Stimulated activated CD8-positive, alpha-beta memory T cell treated with anti-CD3 and anti-CD28 coated beads, Interleukin-4, amount 100 ng/mL, for 1 hour (primary cell): ENCODE results near the gene E2F2.

ENCODE experiments used
- DNase-seq, 2 donors: peaks; one replicate each; pipeline ENCODE4 v3.0.0-alpha.2; 2020; ENCODE audit warnings: low read depth in 2 of 2, low spot score in 1 of 2

E2F2 gene

DNA sequence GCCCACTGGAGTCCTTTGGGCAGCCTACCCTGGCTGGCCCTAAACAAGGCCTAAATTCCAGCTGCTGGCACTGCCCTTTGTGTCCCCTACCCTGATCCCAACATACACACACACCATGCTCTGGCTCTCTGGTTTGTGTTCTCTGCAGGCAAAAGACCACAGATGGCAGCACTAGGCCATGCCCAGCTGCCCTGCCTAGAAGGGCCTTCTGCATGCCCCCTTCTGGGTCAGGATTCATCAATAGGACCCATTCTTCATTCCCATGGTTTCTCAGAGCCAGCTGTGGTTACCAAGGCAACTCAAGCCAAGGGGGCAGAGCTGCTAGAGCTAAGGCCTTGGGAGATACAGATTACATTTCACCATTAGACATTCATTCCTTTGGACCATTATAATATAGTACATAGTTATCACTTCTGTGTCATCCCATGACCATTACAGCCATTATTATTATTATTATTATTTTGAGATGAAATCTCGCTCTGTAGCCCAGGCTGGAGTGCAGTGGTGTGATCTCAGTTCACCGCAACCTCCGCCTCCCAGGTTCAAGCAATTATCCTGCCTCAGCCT lies 64.5 kb downstream of the E2F2 start:
- DNase-seq: no peak

DNA sequence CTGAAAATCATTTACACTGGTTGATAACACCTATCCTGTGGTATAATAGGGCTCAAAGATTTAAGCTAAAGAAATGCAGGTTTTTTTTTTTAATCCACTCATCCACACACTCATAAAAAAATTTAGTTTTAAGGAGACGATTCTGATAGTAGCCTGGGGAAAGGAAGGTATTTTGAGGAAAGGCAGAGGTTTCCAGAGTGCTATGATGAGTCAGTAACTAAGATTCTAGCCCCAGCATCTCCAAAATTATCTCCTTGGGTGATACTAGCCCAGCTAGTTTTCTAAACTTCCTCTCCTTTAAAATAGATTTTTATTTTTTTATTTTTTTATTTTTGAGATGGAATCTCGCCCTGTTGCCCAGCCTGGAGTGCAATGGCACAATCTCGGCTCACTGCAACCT lies 67.7 kb downstream of the E2F2 start:
- DNase-seq: no peak

DNA sequence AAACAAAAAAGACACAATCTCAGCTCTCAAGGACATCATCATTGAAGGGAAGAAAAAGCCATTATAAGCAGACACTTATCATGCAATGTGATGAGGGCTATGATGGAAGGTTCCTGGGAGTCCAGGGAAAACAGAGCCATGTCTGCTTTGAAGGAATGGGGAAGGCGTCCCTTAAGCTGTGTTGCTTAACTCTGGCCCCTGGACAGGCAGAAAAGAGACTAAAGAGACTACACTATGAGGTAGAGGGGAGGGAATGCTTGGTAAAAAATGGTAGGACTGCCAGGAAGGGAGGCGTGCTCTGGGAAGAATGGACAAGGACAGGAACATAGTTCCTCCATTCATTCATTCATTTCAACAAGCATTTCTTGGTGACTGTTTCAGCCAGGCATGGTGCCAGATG lies 68.3 kb downstream of the E2F2 start:
- no peak for DNase-seq

DNA sequence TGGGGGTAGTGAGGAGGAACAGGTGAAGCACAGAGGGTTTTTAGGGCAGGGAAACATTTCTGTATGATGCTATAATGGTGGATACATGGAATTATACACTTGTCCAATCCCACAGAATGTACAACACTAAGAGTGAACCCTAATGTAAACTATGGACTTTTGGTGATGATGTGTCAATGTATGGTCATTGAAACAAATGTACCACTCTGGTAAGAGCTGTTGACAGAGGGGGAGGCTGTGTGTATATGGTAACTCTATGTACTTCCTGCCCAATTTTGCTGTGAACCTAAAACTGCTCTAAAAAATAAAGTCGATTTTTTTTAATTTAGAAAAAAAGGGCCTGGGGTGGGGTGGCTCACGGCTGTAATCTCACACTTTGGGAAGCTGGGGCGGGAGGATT lies 70.0 kb downstream of the E2F2 start:
- no peak for DNase-seq

DNA sequence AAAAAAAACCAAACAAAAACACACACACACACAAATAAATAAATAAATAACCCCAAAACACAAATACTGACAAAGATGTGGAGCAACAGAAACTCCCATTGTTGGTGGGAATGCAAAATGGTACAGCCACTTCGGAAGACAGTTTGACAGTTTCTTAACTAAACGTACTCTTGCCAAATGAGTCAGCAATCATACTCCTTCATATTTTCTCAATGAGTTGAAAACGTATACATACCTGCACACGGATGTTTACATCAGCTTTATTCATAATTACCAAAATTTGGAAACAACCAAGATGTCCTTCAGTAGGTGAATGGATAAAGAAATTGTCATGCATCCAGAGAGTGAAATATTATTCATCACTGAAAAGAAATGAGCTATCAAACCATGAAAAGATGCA lies 70.5 kb downstream of the E2F2 start:
- DNase-seq: no peak

DNA sequence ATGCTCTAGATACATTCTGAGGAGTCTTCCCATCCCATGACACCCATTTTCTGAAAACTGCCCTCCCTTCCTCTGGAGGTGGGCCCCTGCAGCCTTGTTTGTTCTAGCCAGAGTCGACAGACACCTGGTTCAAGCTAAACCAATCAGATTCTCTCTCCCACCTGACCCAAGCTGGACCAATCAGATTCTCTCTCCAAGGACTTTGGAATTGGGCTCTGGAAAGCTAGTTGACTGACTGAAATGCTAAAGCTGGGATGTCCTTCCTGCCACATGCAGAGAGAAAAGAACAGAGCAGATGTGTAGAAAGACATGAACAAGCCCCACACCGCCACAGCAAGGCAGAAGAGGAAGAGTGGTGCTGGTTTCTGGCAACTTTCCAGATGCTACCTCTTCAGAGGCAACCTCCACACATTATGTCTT lies 71.7 kb downstream of the E2F2 start:
- DNase-seq: no peak
